Right atrium auricular region (tissue), 2 donors: Measurements from ENCODE around the gene CD177. TPM values are rescaled to one million over a fixed set of nuclear protein-coding genes. Genes with fewer than 3 reads are reported as not detected.

ENCODE experiments used
- DNase-seq: peaks from one replicate; pipeline ENCODE4 v3.0.0-alpha.2; 2019; ENCODE audit warnings: low spot score
- H3K27ac ChIP-seq, 2 donors: fragments of 200-600 bp; sonication (generic); 1 replicate in 1 of 2; 2 replicates in 1 of 2; pipeline ENCODE4 v1.5.1; 2016 to 2019
- H3K27me3 ChIP-seq, 2 donors: fragments of 200-600 bp; sonication (generic); one replicate each; pipeline versions ENCODE4 v1.5.1 to v1.6.0; 2017 to 2019
- H3K36me3 ChIP-seq: fragments of 200-600 bp; sonication (generic); one replicate; pipeline ENCODE4 v1.5.1; 2016
- H3K4me1 ChIP-seq, 2 donors: fragments of 200-600 bp; sonication (generic); one replicate each; pipeline versions ENCODE4 v1.5.1 to v1.6.0; 2017 to 2019
- H3K4me3 ChIP-seq, 2 donors: fragments of 200-600 bp; sonication (generic); 1 replicate in 1 of 2; 2 replicates in 1 of 2; pipeline ENCODE4 v1.5.1; 2017 to 2019; ENCODE audit warnings: mild to moderate bottlenecking in 1 of 2, moderate library complexity in 1 of 2
- H3K9me3 ChIP-seq, 2 donors: fragments of 200-600 bp; sonication (generic); one replicate each; pipeline ENCODE4 v1.5.1; 2019
- CTCF ChIP-seq, 2 donors: fragments of 200-600 bp; sonication (generic); IDR thresholded peaks; one replicate each; pipeline ENCODE4 v1.5.1; 2019; ENCODE audit warnings: antibody characterized with exemption in 2 of 2
- total RNA-seq, 2 donors: library from RNA; depleted of rRNA; stranded (reverse); fragments of >200 nt; gene quantifications; one replicate each; pipeline ENCODE4 v1.1.0, GENCODE V29; 2016

Gene CD177
- total RNA-seq, 2 donors from 2014 or later, result 0.93 to 2.9 TPM

- Histone ChIP-seq H3K4me3 (no peak overlapping the region), H3K36me3 (no peaks in the 10 kb centered on the region), H3K27me3 (no peaks in the 10 kb centered on the region), H3K27ac (no peak overlapping the region), H3K9me3 (no peaks in the 10 kb centered on the region), H3K4me1 (no peaks in the 10 kb centered on the region)
- no peak for DNase-seq
- TF ChIP-seq CTCF (IDR thresholded peaks at IDR 0.05), result no peak
Measured at GRCh38 chr19:43406297-43406696, 52.8 kb downstream of the CD177 start.

DNA sequence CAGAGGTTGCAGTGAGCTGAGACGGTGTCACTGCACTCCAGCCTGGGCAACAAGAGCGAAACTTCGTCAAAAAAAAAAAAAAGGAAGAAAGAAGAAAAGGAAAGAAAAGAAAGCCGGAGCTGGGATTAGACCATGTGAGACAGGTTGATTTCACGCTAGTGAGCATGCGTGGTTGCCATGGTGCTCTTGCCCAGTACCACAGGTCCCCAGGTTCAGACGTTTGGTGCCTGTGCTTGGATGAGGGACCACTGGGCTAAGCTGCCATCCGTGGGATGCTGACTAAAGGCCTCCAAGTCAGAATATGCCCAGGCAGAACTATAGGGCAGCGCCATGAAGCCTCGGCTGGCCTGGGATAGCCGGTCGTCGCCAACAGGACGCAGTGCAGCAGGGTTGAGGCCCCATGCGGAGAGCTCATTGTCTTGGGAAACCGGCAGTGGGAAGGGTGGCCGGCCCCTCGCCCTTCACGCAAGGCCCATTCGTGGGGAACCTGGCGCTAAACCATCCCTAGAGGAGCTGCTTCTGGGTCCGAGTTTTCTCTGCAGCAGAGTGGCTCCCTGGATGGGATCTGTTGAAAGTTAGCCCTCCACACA lies 54.0 kb downstream of the CD177 start:
- Histone ChIP-seq H3K4me3 (no peak overlapping the region), H3K9me3 (no peaks in the 10 kb centered on the region), H3K27ac (no peak overlapping the region), H3K36me3 (no peaks in the 10 kb centered on the region), H3K27me3 (no peaks in the 10 kb centered on the region), H3K4me1 (no peaks in the 10 kb centered on the region)
- TF ChIP-seq CTCF (IDR thresholded peaks at IDR 0.05), result no peak
- no peak for DNase-seq

DNA sequence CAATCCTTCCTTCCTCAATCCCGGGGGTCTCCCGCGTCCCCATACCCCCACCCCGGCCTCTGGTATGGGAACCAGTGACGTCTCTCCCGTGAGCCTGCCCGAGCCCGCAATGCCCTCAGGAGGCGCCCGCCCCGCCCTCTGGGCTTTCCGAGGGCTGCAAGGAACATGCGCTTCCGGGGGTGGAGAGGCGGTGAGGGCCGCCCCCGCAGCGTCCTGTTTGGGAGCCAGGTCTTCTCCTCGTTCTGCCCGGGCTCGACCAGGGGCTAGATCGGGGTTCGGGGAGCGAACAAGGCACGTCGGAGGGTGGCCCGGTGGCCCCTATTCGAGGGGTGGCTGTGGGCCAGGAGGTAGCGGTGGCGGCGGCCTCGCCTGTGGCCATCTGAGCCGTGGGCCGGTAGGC lies 54.6 kb downstream of the CD177 start:
- Histone ChIP-seq H3K36me3 (no peaks in the 10 kb centered on the region), H3K27me3 (no peaks in the 10 kb centered on the region), H3K9me3 (no peaks in the 10 kb centered on the region), H3K4me1 (no peaks in the 10 kb centered on the region), H3K4me3 (no peak overlapping the region), H3K27ac (no peak overlapping the region)
- no peak for TF ChIP-seq CTCF (IDR thresholded peaks at IDR 0.05)
- no peak for DNase-seq

DNA sequence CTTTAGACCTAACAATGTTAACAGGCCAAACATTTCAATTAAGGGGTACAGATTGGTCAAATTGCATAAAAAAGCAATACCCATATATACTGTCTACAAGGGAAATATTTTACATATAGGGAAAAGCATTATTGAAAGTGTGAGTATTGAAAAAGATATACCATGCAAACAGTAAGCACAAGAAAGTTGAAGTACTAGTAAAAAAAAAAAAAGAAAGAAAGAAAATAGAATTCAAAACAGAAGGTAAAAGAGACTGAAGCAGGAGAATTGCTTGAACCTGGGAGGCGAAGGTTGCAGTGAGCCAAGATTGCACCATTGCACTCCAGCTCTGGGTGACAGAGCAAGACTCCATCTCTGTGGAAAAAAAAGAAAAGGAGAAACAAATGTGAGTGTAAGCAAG lies 55.9 kb downstream of the CD177 start:
- Histone ChIP-seq H3K4me3 (no peak overlapping the region), H3K27me3 (no peaks in the 10 kb centered on the region), H3K36me3 (no peaks in the 10 kb centered on the region), H3K9me3 (no peaks in the 10 kb centered on the region), H3K4me1 (no peaks in the 10 kb centered on the region), H3K27ac (no peak overlapping the region)
- no peak for TF ChIP-seq CTCF (IDR thresholded peaks at IDR 0.05)
- no peak for DNase-seq

GRCh38 chr19:43412441-43412840 lies 59.0 kb downstream of the CD177 start:
- Histone ChIP-seq H3K4me1 (no peaks in the 10 kb centered on the region), H3K9me3 (no peaks in the 10 kb centered on the region), H3K4me3 (no peak overlapping the region), H3K27ac (no peak overlapping the region), H3K27me3 (no peaks in the 10 kb centered on the region), H3K36me3 (no peaks in the 10 kb centered on the region)
- no peak for TF ChIP-seq CTCF (IDR thresholded peaks at IDR 0.05)
- no peak for DNase-seq

Other genes with a start within 250 kb of the CD177 start
- not detected for gene PSG5, start 167.2 kb upstream of the CD177 start, total RNA-seq
- gene PSG4, start 148.0 kb upstream of the CD177 start, total RNA-seq, result not detected
- not detected for gene PSG9, start 84.2 kb upstream of the CD177 start, total RNA-seq
- not detected for gene TEX101, start 61.2 kb downstream of the CD177 start, total RNA-seq
- under 1 TPM in 1 of 2 donors, not detected in 1; 0.90 TPM for gene LYPD3, start 111.9 kb downstream of the CD177 start, total RNA-seq
- gene PHLDB3, start 151.1 kb downstream of the CD177 start, total RNA-seq, result 1 to 10 TPM; 3.6 to 7.7 TPM
- gene ETHE1, start 173.5 kb downstream of the CD177 start, total RNA-seq, result 10 to 100 TPM; 17.9 to 25.4 TPM
- gene ZNF575, start 179.5 kb downstream of the CD177 start, total RNA-seq, result under 1 TPM in 1 of 2 donors, not detected in 1; 0.39 TPM
- gene XRCC1, start 221.8 kb downstream of the CD177 start, total RNA-seq, result 10 to 100 TPM; 14.3 to 14.9 TPM
- 1 to 10 TPM; 1.6 to 4.5 TPM for gene PINLYP, start 222.1 kb downstream of the CD177 start, total RNA-seq
- 10 to 100 TPM; 24.7 to 25.9 TPM for gene IRGQ, start 242.4 kb downstream of the CD177 start, total RNA-seq
- 10 to 100 TPM in 1 of 2 donors, 1 to 10 TPM in 1; 8.9 to 16.4 TPM for gene ZNF576, start 242.9 kb downstream of the CD177 start, total RNA-seq